Gastroesophageal sphincter (tissue), 3 donors: ENCODE data around the gene RAB4A.

Experiments
- POLR2A ChIP-seq, 2 donors: fragments of 450-650 bp; IDR thresholded peaks; one replicate each; pipeline ENCODE4 v1.6.1; 2017; ENCODE audit warnings: antibody characterized with exemption in 2 of 2, mild to moderate bottlenecking in 2 of 2, moderate library complexity in 1 of 2
- POLR2AphosphoS5 ChIP-seq: sonication (generic); formaldehyde crosslinking; IDR thresholded peaks from one replicate; pipeline ENCODE4 v1.6.1; 2017; ENCODE audit warnings: antibody characterized with exemption
- TF ChIP-seq, protein P1 (sequence below), 4 experiments: fragments of 200-600 bp in 2 of 4; fragments of 450-650 bp in 2 of 4; sonication (generic) in 1 of 4; IDR thresholded peaks; one replicate each; pipeline ENCODE4 v1.5.1; 2017 to 2019; ENCODE audit warnings: antibody characterized with exemption in 4 of 4, mild to moderate bottlenecking in 2 of 4, moderate library complexity in 2 of 4

DNA sequence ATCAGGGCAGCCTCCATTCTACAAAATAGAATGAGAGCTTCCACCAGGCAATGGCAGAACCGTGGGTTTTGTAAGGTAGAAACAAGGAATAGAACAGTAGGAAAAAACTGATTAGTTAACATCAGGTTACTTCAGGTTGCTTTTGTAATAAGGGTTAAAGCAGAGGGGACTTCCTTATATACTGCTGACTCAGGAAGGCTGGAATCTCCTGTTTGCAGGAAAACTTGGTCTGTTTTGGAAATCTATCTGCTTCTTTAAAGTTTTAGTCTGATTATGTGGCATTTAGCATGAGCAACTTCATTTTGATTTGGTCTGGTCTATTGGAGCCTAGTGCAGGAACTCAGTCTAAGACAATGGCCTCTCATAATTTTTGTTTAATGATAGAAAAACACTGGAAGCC, 32.7 kb upstream of the RAB4A start:
- TF ChIP-seq, protein P1, sequence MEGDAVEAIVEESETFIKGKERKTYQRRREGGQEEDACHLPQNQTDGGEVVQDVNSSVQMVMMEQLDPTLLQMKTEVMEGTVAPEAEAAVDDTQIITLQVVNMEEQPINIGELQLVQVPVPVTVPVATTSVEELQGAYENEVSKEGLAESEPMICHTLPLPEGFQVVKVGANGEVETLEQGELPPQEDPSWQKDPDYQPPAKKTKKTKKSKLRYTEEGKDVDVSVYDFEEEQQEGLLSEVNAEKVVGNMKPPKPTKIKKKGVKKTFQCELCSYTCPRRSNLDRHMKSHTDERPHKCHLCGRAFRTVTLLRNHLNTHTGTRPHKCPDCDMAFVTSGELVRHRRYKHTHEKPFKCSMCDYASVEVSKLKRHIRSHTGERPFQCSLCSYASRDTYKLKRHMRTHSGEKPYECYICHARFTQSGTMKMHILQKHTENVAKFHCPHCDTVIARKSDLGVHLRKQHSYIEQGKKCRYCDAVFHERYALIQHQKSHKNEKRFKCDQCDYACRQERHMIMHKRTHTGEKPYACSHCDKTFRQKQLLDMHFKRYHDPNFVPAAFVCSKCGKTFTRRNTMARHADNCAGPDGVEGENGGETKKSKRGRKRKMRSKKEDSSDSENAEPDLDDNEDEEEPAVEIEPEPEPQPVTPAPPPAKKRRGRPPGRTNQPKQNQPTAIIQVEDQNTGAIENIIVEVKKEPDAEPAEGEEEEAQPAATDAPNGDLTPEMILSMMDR (IDR thresholded peaks at IDR 0.05) = no peak
- TF ChIP-seq POLR2AphosphoS5 = no peak
- TF ChIP-seq POLR2A (IDR thresholded peaks at IDR 0.05) = no peak
